Colon (tissue), 2 donors: ENCODE data around the gene TGM6.

Experiments used
- FAIRE-seq: peaks from 2 replicates; lab custom pipeline; 2012; peaks lifted over from hg19 to GRCh38; lab: Jason Lieb, UNC
- donor health status: control.
- donor health status: control.

The TGM6 gene

GRCh38 chr20:2380601-2381000, at the start of gene TGM6:
Gene TGM6 (plus strand): TSS chr20:2380901. CDS start chr20:2380969, 68 bp downstream.
- FAIRE-seq: no peak

DNA sequence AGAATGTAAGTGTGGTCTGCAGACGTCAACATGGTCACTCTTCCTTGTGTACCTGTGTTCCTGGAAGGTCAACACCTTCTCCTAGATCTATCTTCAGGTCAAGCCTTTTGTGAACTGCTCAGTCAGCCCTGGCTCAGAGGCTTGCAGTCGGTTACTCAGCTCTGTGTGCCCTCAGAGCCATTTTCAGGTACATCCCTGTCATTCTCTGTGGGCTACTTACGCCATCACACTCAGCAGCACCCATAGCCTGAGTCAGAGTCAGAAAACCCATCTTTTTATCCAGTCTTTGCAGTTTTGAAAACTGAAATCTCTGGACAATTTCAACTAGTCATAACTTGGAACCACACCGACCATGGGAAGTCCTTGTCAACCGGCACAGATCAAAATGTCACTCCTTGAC, 49.6 kb upstream of the TGM6 start:
- no peak for FAIRE-seq

GRCh38 chr20:2331901-2332565, 48.7 kb upstream of the TGM6 start:
- no peak for FAIRE-seq

- no peak for FAIRE-seq
Observed at GRCh38 chr20:2332711-2333110, 48.0 kb upstream of the TGM6 start.

GRCh38 chr20:2333821-2334220, 46.9 kb upstream of the TGM6 start:
- no peak for FAIRE-seq

DNA sequence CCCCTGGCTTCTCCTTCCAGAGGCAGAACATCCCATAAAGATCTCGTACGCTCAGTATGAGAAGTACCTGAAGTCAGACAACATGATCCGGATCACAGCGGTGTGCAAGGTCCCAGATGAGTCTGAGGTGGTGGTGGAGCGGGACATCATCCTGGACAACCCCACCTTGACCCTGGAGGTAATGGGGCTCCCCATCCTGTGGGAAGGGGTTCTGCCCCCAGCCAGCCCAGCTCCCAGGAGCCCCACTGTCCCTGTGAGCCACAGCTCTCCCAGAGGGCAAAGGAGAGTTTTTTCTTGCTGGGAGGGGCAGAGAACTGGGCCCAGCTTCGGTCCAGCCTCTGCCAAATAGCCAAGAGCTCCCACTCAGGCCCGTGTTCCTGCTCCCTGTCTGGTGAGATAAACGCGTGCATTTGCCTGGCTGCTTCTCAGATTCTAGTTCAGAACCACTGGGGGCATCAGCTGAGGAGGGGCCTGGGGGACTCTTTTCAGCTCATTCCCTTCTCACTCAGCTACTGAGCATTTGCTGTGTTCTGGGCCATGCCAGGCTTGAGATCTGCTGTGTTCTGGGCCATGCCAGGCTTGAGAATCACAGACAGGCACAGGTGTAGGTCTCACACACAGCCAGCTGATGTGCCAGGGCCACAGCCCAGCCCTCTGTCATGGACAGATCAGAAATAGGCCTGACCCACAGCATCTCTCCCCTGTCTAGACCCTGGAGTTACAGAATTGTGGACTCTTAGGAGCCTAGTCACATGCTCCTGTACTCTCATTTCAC, 45.4 kb upstream of the TGM6 start:
- FAIRE-seq: no peak

- FAIRE-seq: no peak
Observed at GRCh38 chr20:2336471-2336870, 44.2 kb upstream of the TGM6 start.

- FAIRE-seq: no peak
Observed at GRCh38 chr20:2337142-2337541, 43.6 kb upstream of the TGM6 start.

- FAIRE-seq: no peak
Observed at GRCh38 chr20:2338411-2339066, 42.2 kb upstream of the TGM6 start.

- FAIRE-seq: no peak
Observed at GRCh38 chr20:2340136-2340535, 40.6 kb upstream of the TGM6 start.

DNA sequence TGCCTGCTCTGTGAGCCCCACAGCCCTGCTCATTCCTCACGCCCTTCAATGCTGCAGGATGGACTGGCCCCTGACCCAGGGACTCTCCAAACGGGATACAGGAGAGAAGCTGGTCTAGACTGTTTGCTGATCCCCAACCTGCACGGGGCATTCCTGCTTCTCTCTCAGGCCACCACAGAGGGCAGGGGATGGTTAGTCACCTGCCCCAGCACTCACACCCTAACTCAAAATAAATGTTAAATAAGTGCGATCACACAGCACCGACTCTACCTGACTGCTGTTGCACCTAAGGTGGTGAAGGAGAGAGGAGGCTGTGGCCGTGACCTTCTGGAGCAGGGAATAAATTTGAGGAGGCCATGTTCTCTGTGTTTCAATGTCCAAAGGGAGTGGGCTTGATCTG, 39.9 kb upstream of the TGM6 start:
- no peak for FAIRE-seq

- no peak for FAIRE-seq
Observed at GRCh38 chr20:2341336-2341735, 39.4 kb upstream of the TGM6 start.

DNA sequence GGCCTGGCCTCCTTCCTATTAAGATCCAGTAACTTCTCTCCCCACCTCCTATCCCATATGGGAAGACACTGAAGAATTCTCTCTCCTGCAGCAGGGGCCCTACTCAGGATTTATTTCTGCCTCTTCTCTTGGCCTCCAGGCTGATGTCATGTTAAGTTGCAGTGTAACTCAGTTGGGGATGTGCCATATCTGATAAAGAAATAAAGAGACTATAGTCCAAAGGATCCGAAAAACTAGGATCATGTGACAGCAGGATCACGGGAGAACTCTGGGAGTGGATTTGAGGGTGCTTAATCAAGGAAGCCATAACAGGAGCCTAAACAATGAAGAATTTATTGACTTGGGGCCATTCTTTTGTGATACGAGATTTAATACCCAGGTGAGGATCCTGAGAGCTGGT, 38.5 kb upstream of the TGM6 start:
- no peak for FAIRE-seq

DNA sequence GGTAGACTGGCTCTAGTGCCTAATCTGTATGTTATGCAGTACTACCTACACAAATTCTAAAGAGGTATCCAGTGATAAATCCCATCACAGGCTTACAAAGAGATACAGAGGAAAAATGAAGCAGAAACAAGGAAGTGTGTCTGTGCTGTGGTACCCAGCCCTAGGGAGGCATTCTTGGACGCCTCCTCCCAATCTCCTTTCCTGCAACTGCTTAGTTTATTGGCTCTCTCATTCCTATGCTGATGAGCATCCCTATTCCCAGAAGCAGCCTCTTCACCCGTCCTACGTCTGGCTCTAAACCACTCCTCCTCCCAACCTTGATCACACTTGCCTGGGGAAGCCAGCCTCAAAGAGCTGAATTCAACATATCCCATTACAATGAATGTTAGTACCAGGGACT, 34.5 kb upstream of the TGM6 start:
- no peak for FAIRE-seq

DNA sequence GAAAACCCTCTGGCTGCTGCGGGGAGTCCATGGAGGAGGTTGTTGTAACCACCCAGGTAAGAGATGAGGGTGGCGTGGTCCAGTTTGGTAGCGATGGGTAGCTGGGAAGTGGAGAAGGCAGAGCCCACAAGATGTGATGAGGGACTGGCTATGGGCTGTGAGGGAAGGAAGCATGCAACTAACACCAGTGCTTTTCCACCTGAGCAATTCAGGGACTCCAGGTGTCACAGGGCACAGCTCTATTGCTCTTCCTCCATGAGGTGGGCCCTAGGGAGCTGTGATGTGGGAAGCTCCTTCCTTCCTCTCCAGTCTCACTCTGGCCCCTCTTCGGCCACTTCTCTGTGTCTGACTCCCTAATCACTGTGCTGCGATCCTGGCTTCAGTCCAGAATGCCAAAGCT, 32.4 kb upstream of the TGM6 start:
- FAIRE-seq: no peak

- no peak for FAIRE-seq
Observed at GRCh38 chr20:2349801-2350200, 30.9 kb upstream of the TGM6 start.

DNA sequence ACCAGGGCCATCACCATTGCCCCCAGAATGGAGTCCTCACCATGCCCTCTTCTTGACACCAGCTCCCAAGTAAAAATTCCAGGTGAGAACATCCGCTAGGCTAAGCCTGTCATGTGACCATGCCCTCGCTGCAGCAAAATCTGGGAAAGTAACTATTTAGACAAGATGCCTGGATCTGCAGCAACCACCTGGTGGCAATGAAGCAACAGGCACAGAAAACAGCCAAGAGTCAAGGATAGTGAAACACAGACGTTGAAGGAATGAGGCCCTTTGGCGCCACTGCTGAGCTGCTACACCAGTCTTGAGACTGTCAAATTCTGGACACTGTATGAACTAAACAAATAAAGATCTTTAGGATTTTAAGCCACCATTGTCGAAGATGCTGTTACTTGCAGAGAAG, 30.1 kb upstream of the TGM6 start:
- FAIRE-seq: no peak

DNA sequence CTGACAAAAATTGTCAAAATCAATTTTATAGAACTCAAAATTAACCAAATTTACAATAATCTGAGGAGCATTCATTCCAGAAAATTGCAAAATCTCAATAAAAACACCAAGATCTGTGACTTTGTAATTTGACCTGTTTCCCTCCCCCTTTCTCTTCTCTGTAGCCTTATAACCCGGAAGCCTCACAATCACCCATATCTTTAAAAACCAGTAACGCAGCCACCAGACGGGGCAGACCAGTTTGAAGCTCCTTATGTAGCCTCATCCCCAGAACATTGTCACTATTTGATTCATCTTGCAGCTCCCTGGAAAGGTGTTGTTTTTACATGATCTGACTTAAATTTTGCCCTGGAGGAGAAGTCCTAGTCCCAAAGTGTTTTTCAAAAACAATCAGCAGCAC, 27.5 kb upstream of the TGM6 start:
- no peak for FAIRE-seq

DNA sequence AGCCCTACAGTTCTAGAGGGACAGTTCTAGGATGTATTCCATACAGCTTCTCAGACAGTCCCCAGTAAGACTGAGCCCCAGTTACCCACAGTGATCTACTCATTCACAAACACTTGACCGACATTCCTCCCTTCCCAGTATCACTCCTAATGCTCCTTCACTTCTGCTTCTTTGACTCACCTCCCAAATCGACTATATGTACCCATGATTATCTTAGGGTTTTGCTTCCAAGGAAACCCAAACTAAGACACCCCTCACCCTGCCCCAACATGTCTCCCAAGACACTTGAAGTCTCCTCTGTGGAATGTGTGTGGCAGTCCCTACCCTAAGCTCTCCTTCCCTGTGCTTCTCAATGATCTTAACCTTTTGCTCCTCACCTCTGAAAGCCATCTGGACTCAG, 23.6 kb upstream of the TGM6 start:
- FAIRE-seq: no peak

- no peak for FAIRE-seq
Observed at GRCh38 chr20:2358006-2358405, 22.7 kb upstream of the TGM6 start.

DNA sequence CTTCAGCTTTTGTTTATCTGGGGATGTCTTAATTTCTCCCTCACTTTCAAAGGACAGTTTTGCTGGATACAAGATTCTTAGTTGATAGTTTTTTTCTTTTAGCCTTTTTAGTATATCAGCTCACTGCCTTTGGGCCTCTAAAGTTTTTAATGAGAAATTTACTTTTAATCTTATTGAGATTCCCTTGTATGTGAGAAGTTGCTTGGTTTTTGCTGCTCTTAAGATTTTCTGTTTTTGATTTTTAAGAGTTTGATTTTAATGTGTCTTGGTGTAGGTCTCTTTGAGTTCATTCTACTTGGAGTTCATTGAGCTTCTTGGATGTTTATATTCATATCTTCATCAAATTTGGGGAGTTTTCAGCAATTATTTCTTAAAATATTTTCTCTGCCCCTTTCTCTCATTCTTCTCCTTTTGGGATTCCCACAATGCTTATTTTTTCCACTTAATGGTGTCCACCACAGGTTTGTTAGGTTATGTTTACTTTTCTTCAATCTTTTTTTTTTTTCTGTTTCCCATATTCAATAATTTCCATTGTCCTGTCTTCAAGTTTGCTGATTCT, 19.6 kb upstream of the TGM6 start:
- FAIRE-seq: no peak

GRCh38 chr20:2363187-2363586, 17.5 kb upstream of the TGM6 start:
- FAIRE-seq: no peak

DNA sequence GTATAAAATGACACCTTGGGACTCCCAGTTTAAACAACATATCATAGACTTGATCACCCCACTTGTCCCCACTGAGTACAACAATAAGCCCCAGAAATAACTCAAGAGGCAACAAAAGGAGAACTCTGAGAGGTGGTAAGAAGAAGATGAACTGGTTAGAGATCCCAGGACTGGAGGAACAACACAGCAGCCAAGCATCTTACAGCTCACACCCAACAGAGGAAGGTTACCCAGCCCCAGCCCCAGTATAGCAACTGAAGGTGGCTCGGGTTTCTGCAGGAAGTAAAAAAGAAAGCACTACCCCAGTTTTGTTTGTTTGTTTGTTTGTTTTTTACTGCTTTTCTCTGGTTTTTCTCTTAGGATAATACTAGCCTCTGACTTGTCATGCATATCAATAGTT, 17.1 kb upstream of the TGM6 start:
- FAIRE-seq: no peak
